Osteocyte (in vitro differentiated cells): ENCODE results near the gene MCF2L2. TPM values are rescaled to one million over a fixed set of nuclear protein-coding genes. Genes with fewer than 3 reads are reported as not detected.

Source experiments
- DNase-seq: peaks from one replicate; pipeline ENCODE4 v3.0.0; 2021; ENCODE audit warnings: mixed read lengths; ENCODE audit not compliant: unreplicated experiment; ENCODE audit errors: extremely low spot score
- H3K27ac Mint-ChIP-seq: one replicate; pipeline ENCODE4 v1.8.0; 2021; ENCODE audit warnings: mild to moderate bottlenecking, mixed read lengths; ENCODE audit not compliant: unreplicated experiment
- H3K27me3 Mint-ChIP-seq: one replicate; pipeline ENCODE4 v1.8.0; 2021; ENCODE audit warnings: mixed read lengths; ENCODE audit not compliant: unreplicated experiment
- H3K36me3 Mint-ChIP-seq: one replicate; pipeline ENCODE4 v1.8.0; 2021; ENCODE audit warnings: mixed read lengths; ENCODE audit not compliant: unreplicated experiment
- H3K4me1 Mint-ChIP-seq: one replicate; pipeline ENCODE4 v1.8.0; 2021; ENCODE audit warnings: mixed read lengths; ENCODE audit not compliant: unreplicated experiment
- H3K4me3 Mint-ChIP-seq: one replicate; pipeline ENCODE4 v1.8.0; 2021; ENCODE audit warnings: mild to moderate bottlenecking, moderate library complexity, mixed read lengths; ENCODE audit not compliant: unreplicated experiment
- H3K9me3 Mint-ChIP-seq: one replicate; pipeline ENCODE4 v1.8.0; 2021; ENCODE audit warnings: mixed read lengths; ENCODE audit not compliant: unreplicated experiment
- total RNA-seq: library from RNA; stranded (reverse); gene quantifications from 2 replicates; pipeline ENCODE4 v1.2.1, GENCODE V29; 2021
- TF ChIP-seq, protein P1 (sequence below): fragments of 200-600 bp; sonication (generic); IDR thresholded peaks from 2 replicates; pipeline ENCODE4 v1.5.0; 2021; ENCODE audit warnings: antibody characterized with exemption, mild to moderate bottlenecking, moderate library complexity

Gene MCF2L2
- total RNA-seq, 1 donor from 2014 or later = 1.7 TPM

DNA sequence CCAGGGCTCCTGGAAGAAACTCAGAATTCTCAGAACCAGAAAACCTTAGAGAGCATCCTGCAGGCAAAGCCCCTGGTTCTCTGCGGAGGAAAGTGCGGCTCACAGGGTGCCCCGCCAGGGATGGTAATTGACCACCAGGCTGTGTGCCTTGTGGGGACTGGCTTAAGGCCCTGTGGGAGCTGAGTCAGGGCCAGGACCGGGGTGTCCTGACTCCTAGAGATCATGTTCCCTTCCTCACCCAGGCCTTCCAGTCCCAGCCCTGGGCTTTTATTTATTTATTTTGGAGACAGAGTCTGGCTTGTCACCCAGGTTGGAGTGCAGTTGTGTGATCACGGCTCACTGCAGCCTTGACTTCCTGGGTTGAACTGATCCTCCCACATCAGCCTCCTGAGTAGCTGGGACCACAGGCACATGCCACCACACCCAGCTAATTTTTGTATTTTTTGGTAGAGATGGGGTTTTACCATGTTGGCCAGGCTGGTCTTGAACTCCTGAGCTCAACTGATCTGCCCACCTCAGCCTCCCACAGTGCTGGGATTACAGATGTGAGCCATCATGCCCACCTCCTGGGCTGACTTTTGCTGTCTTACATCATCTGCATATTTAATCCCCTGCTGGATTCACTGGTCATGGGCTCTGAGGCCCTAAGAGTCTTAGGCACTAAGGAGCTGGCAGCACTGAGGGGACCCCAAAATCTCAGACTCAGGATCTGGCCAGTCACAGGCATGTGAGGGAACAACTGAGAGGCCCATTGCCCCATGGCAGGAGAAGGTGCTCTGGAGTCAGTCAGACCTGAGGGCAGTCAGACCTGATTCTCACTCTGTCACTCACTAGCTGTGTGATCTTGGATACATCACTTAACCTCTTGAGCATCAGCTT, 245.4 kb downstream of the MCF2L2 start:
- TF ChIP-seq, protein P1, sequence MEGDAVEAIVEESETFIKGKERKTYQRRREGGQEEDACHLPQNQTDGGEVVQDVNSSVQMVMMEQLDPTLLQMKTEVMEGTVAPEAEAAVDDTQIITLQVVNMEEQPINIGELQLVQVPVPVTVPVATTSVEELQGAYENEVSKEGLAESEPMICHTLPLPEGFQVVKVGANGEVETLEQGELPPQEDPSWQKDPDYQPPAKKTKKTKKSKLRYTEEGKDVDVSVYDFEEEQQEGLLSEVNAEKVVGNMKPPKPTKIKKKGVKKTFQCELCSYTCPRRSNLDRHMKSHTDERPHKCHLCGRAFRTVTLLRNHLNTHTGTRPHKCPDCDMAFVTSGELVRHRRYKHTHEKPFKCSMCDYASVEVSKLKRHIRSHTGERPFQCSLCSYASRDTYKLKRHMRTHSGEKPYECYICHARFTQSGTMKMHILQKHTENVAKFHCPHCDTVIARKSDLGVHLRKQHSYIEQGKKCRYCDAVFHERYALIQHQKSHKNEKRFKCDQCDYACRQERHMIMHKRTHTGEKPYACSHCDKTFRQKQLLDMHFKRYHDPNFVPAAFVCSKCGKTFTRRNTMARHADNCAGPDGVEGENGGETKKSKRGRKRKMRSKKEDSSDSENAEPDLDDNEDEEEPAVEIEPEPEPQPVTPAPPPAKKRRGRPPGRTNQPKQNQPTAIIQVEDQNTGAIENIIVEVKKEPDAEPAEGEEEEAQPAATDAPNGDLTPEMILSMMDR = no peak
- H3K27me3 Mint-ChIP-seq = no peaks in the 10 kb centered on the region

GRCh38 chr3:183182073-183182472, 246.3 kb downstream of the MCF2L2 start:
- H3K4me3 Mint-ChIP-seq = no peak overlapping the region
- no peaks in the 10 kb centered on the region for H3K36me3 Mint-ChIP-seq
- no peak overlapping the region for H3K27ac Mint-ChIP-seq
- no peaks in the 10 kb centered on the region for H3K27me3 Mint-ChIP-seq
- TF ChIP-seq, protein P1 = no peak
- H3K4me1 Mint-ChIP-seq = peaks cover 22% of the 10 kb centered on the region
- no peaks in the 10 kb centered on the region for H3K9me3 Mint-ChIP-seq
- peak; percentile 65 for DNase-seq

More for the DNA sequence above, 245.4 kb downstream of the MCF2L2 start:
- Mint-ChIP-seq H3K4me1 (peaks cover 22% of the 10 kb centered on the region), H3K27ac (no peak overlapping the region), H3K4me3 (no peak overlapping the region), H3K9me3 (no peaks in the 10 kb centered on the region), H3K36me3 (no peaks in the 10 kb centered on the region)
- DNase-seq = peak; percentile 75

GRCh38 chr3:183181606-183182005, 246.8 kb downstream of the MCF2L2 start:
- TF ChIP-seq, protein P1 = no peak
- Mint-ChIP-seq H3K36me3 (no peaks in the 10 kb centered on the region), H3K9me3 (no peaks in the 10 kb centered on the region), H3K27ac (no peak overlapping the region), H3K4me1 (peaks cover 22% of the 10 kb centered on the region), H3K4me3 (no peak overlapping the region), H3K27me3 (peaks cover 2% of the 10 kb centered on the region)
- no peak for DNase-seq

- Mint-ChIP-seq H3K9me3 (no peaks in the 10 kb centered on the region), H3K4me3 (no peak overlapping the region)
Observed at GRCh38 chr3:183180784-183181295, 247.6 kb downstream of the MCF2L2 start.

More at GRCh38 chr3:183180784-183181295, 247.6 kb downstream of the MCF2L2 start:
- DNase-seq = peak; percentile 76
- TF ChIP-seq, protein P1 = no peak
- Mint-ChIP-seq H3K4me1 (peaks cover 19% of the 10 kb centered on the region), H3K27ac (no peak overlapping the region), H3K36me3 (no peaks in the 10 kb centered on the region), H3K27me3 (peaks cover 9% of the 10 kb centered on the region)
